H1 (cell line): ENCODE measurements around the gene NFKBIE. TPM values are rescaled to one million over a fixed set of nuclear protein-coding genes. Genes with fewer than 3 reads are reported as not detected.
"Not testable (repeated sequence)": the region's sequence is repeated elsewhere in the genome, so short reads cannot be mapped to it uniquely, and the experiment has no call there.

Experiments used
- CTCF ChIA-PET: fragments of 300-600 bp; sonication (Branson Sonifier 250); formaldehyde crosslinking; loops from one replicate; lab custom pipeline; 2021; ENCODE audit not compliant: partially characterized antibody; lab: Charles Lee
- POLR2A ChIA-PET: fragments of 300-600 bp; sonication (Branson Sonifier 250); formaldehyde crosslinking; loops from one replicate; lab custom pipeline; 2021; ENCODE audit warnings: inconsistent platforms; ENCODE audit not compliant: partially characterized antibody; lab: Charles Lee
- DNase-seq, 2 experiments: peaks; one replicate each; pipeline versions ENCODE4 v3.0.0 to v3.0.0-alpha.2; 2010 to 2022; ENCODE audit warnings: low spot score in 2 of 2, low read depth in 1 of 2, mixed read lengths in 1 of 2
- FAIRE-seq: peaks from 2 replicates; lab custom pipeline; 2011; peaks lifted over from hg19 to GRCh38; lab: Jason Lieb, UNC
- H2AFZ ChIP-seq: 2 replicates; pipeline ENCODE4 v1.8.1; 2012; ENCODE audit warnings: low read length, inconsistent platforms
- H2AK5ac ChIP-seq: 2 replicates; pipeline ENCODE4 v1.6.1; 2013; ENCODE audit warnings: low read depth, low read length
- H2BK120ac ChIP-seq: replicated peaks from 2 replicates; pipeline ENCODE3; 2013; ENCODE audit warnings: low read depth, low read length, inconsistent platforms
- H2BK12ac ChIP-seq: 2 replicates; pipeline ENCODE4 v1.6.1; 2013; ENCODE audit warnings: low read depth, low read length
- H2BK15ac ChIP-seq: 2 replicates; pipeline ENCODE4 v1.6.1; 2013; ENCODE audit warnings: low read length
- H2BK20ac ChIP-seq: 2 replicates; pipeline ENCODE4 v1.6.1; 2013; ENCODE audit warnings: low read length
- H2BK5ac ChIP-seq: 2 replicates; pipeline ENCODE4 v1.6.1; 2013; ENCODE audit warnings: low read depth, low read length
- H3K14ac ChIP-seq: 2 replicates; pipeline ENCODE4 v1.6.1; 2013; ENCODE audit warnings: inconsistent platforms; ENCODE audit not compliant: insufficient read length
- H3K18ac ChIP-seq: 2 replicates; pipeline ENCODE4 v1.6.1; 2013; ENCODE audit warnings: low read length; ENCODE audit errors: extremely low read depth
- H3K23ac ChIP-seq: 2 replicates; pipeline ENCODE4 v1.6.1; 2013; ENCODE audit warnings: inconsistent platforms; ENCODE audit not compliant: insufficient read length
- H3K23me2 ChIP-seq: 2 replicates; pipeline ENCODE4 v1.6.1; 2013; ENCODE audit warnings: low read depth, low read length
- H3K27ac ChIP-seq: 2 replicates; pipeline ENCODE4 v1.6.1; 2011; ENCODE audit warnings: low read depth, low read length, inconsistent platforms
- H3K27me3 ChIP-seq, 4 experiments: replicated peaks in 1 of 4; 1 replicate in 1 of 4; 2 replicates in 3 of 4; pipeline versions ENCODE4 v1.6.1 to v1.8.1; 2011 to 2013; ENCODE audit warnings: low read length in 3 of 4, mild to moderate bottlenecking in 3 of 4, inconsistent platforms in 2 of 4, mixed read lengths in 2 of 4, moderate library complexity in 1 of 4; ENCODE audit not compliant: control insufficient read depth in 3 of 4, insufficient read depth in 3 of 4; ENCODE audit errors: extremely low read depth in 1 of 4
- H3K36me3 ChIP-seq, 4 experiments: 2 replicates each; pipeline versions ENCODE4 v1.6.1 to v1.8.1; 2011 to 2013; ENCODE audit warnings: mild to moderate bottlenecking in 4 of 4, low read length in 3 of 4, moderate library complexity in 2 of 4, control low read depth in 1 of 4, inconsistent platforms in 1 of 4; ENCODE audit not compliant: insufficient read depth in 4 of 4, control insufficient read depth in 2 of 4
- H3K4ac ChIP-seq: replicated peaks from 2 replicates; pipeline ENCODE3; 2013; ENCODE audit warnings: low read length, low read depth, mixed read lengths, inconsistent platforms; ENCODE audit not compliant: insufficient read length
- H3K4me1 ChIP-seq, 4 experiments: replicated peaks in 1 of 4; 1 replicate in 1 of 4; 2 replicates in 3 of 4; pipeline versions ENCODE4 v1.6.1 to v1.8.1; 2011 to 2013; ENCODE audit warnings: low read length in 3 of 4, inconsistent platforms in 2 of 4, mixed read lengths in 1 of 4; ENCODE audit not compliant: insufficient read depth in 4 of 4, control insufficient read depth in 3 of 4
- H3K4me2 ChIP-seq, 2 experiments: 2 replicates each; pipeline versions ENCODE4 v1.6.1 to v1.8.1; 2011 to 2013; ENCODE audit warnings: low read depth in 2 of 2, low read length in 2 of 2, control low read depth in 1 of 2, inconsistent platforms in 1 of 2, mild to moderate bottlenecking in 1 of 2; ENCODE audit not compliant: insufficient read depth in 1 of 2
- H3K4me3 ChIP-seq, 4 experiments: fragments of 200-600, 300-600 bp in 1 of 4; sonication (generic), shearing (Covaris generic), sonication (Bioruptor Twin) in 1 of 4; 2 replicates each; pipeline versions ENCODE4 v1.5.1 to v1.8.1; 2011 to 2016; ENCODE audit warnings: low read length in 4 of 4, low read depth in 3 of 4, control low read depth in 2 of 4, inconsistent platforms in 2 of 4, mild to moderate bottlenecking in 2 of 4, mixed read lengths in 1 of 4, moderate library complexity in 1 of 4; ENCODE audit not compliant: insufficient read depth in 2 of 4; ENCODE audit errors: extremely low read depth in 1 of 4
- H3K56ac ChIP-seq: replicated peaks from 2 replicates; pipeline ENCODE3; 2013; ENCODE audit warnings: low read depth, mild to moderate bottlenecking, mixed read lengths, low read length, inconsistent platforms; ENCODE audit not compliant: insufficient read length
- H3K79me1 ChIP-seq: 2 replicates; pipeline ENCODE4 v1.6.1; 2013; ENCODE audit warnings: low read depth, low read length, control low read depth
- H3K79me2 ChIP-seq, 2 experiments: 2 replicates each; pipeline versions ENCODE4 v1.6.1 to v1.8.1; 2012 to 2013; ENCODE audit warnings: low read length in 2 of 2, mild to moderate bottlenecking in 2 of 2, inconsistent platforms in 1 of 2; ENCODE audit not compliant: insufficient read depth in 2 of 2, control insufficient read depth in 1 of 2
- H3K9ac ChIP-seq, 4 experiments: replicated peaks in 1 of 4; 1 replicate in 1 of 4; 2 replicates in 3 of 4; pipeline versions ENCODE4 v1.6.1 to v1.8.1; 2011 to 2013; ENCODE audit warnings: low read depth in 3 of 4, low read length in 3 of 4, control low read depth in 2 of 4, mild to moderate bottlenecking in 2 of 4, moderate library complexity in 2 of 4, inconsistent platforms in 1 of 4; ENCODE audit errors: extremely low read depth in 1 of 4
- H3K9me3 ChIP-seq, 2 experiments: 2 replicates each; pipeline versions ENCODE4 v1.6.1 to v1.8.1; 2012 to 2013; ENCODE audit warnings: mild to moderate bottlenecking in 2 of 2, moderate library complexity in 2 of 2, control low read depth in 1 of 2, inconsistent platforms in 1 of 2, low read depth in 1 of 2, low read length in 1 of 2, mixed read lengths in 1 of 2; ENCODE audit not compliant: insufficient read depth in 2 of 2
- H4K20me1 ChIP-seq, 2 experiments: replicated peaks in 1 of 2; 2 replicates each; pipeline versions ENCODE3 to v1.8.1; 2011 to 2013; ENCODE audit warnings: inconsistent platforms in 2 of 2, low read length in 2 of 2, mild to moderate bottlenecking in 1 of 2; ENCODE audit not compliant: insufficient read depth in 2 of 2, control insufficient read depth in 1 of 2
- H4K5ac ChIP-seq: 2 replicates; pipeline ENCODE4 v1.6.1; 2013; ENCODE audit warnings: low read length, low read depth, mixed read lengths, inconsistent platforms; ENCODE audit not compliant: insufficient read length
- H4K8ac ChIP-seq: 2 replicates; pipeline ENCODE4 v1.8.0; 2013; ENCODE audit warnings: mild to moderate bottlenecking, moderate library complexity, low read length, inconsistent platforms; ENCODE audit not compliant: insufficient read depth; ENCODE audit errors: extremely low read depth
- H4K91ac ChIP-seq: replicated peaks from 2 replicates; pipeline ENCODE3; 2013; ENCODE audit warnings: low read length, mixed read lengths, inconsistent platforms; ENCODE audit not compliant: insufficient read length
- WGBS, 2 experiments: shearing (Covaris generic) in 1 of 2; methylation state at CpG; one replicate each; pipeline versions ENCODE4 v1.1.6 to v1.1.7; 2013 to 2015; ENCODE audit warnings: low lambda C conversion rate in 2 of 2, mixed read lengths in 2 of 2, inconsistent platforms in 1 of 2, low coverage in 1 of 2, missing lambda C conversion rate in 1 of 2; ENCODE audit not compliant: insufficient replicate concordance in 2 of 2, insufficient coverage in 1 of 2, insufficient read length in 1 of 2; ENCODE audit errors: extremely low coverage in 1 of 2, missing lambda C conversion rate in 1 of 2; 5-methylcytosine and 5-hydroxymethylcytosine counted together
- polyA plus RNA-seq, 7 experiments: library from polyadenylated mRNA; depleted of rRNA in 3 of 7; stranded (reverse) in 5 of 7; unstranded in 2 of 7; fragments of >200 nt in 5 of 7; fragments of 200-250 nt in 2 of 7; gene quantifications; 1 replicate in 5 of 7; 2 replicates in 1 of 7; 4 replicates in 1 of 7; pipeline versions ENCODE4 v1.2.1 to v1.2.3, GENCODE V29; 2011 to 2013; ENCODE audit warnings: missing spikeins in 2 of 7, mixed read lengths in 2 of 7
- total RNA-seq: library from RNA; stranded (reverse); fragmentation: NEBNext Ultra II Directional; extraction: Animal tissue kit (Norgen Biotek cat#: 25700); gene quantifications from 2 replicates; pipeline ENCODE4 v1.2.1, GENCODE V29; 2021

Gene NFKBIE
- total and polyA plus RNA-seq, 2 of the 8 experiments (the other 6 are each of a cell fraction or from before 2014, with no cell fraction given) = 13.5 to 19.2 TPM

GRCh38 chr6:44231426-44231825 is 33.9 kb downstream of the NFKBIE start:
- FAIRE-seq, H3K56ac ChIP-seq, H3K23me2 ChIP-seq, H3K14ac ChIP-seq, H2BK120ac ChIP-seq, H2AFZ ChIP-seq, H3K4me2 ChIP-seq, H3K27me3 ChIP-seq, H2BK20ac ChIP-seq, H4K8ac ChIP-seq, H2BK12ac ChIP-seq, H3K4me3 ChIP-seq, H2BK5ac ChIP-seq, H3K9me3 ChIP-seq, H4K5ac ChIP-seq, H2BK15ac ChIP-seq, H3K23ac ChIP-seq, H3K9ac ChIP-seq, H3K27ac ChIP-seq, DNase-seq, H2AK5ac ChIP-seq, H4K91ac ChIP-seq, H3K4ac ChIP-seq, H3K18ac ChIP-seq: not testable (repeated sequence)
- CTCF ChIA-PET = interaction anchor here (1.1 to 19.4 kb wide), 5 partner anchors 17 to 135 kb away, joined by 3 to 287 read pairs (median 3); no protein-coding TSS in a partner anchor
- WGBS, 2 experiments = 88% methylated on average over 9 of the region's 9 CpGs; no CpG with 5 or more reads in 1 of the 2 experiments
- Histone ChIP-seq H4K20me1 (peaks cover 22 to 33% of the 10 kb centered on the region in 2 experiments), H3K79me2 (peaks cover 0 to 23% of the 10 kb centered on the region in 2 experiments; a peak in 2 of 4 replicates), H3K36me3 (peaks cover 35 to 63% (median 54%) of the 10 kb centered on the region in 4 experiments), H3K4me1 (peaks cover 8 to 18% (median 9%) of the 10 kb centered on the region in 4 experiments), H3K79me1 (peaks cover 25% of the 10 kb centered on the region)
- POLR2A ChIA-PET = interaction anchor here (18.9 to 21.0 kb wide), 2 partner anchors 14 to 26 kb away, joined by 477 to 581 read pairs; partner anchors contain the start of genes HSP90AB1 and SLC35B2
